ENCODE data around the gene GMDS.

GMDS gene

DNA sequence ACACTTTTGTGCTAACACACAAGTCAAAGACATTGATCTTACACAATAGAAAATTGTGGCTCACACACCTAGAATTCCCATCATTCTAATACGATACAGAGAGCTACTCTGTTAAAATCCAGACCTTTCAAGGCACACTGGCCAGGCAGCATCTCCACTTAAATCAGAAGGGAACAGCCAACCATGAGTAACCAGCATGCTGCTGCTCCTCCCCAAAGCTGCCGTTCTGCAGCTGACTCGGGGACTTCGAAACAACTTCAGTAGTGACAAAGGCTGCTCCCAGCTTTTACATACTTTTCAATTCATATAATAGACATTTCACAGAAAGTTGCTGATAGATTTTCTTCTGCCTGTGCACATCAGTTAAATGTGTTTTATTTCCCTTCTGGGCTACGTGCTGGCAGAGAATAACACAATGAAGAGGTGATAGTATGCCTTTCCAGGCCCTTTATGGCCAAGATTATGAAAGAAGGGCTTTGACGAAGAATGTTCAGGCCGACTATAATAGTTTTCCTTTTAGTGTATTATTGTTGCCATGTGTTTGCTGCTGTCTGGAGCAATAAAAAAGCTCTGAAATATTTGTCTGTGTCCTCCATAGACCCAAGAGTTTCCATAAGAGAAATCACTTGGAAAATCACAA, 159.0 kb downstream of the GMDS start:
- no peak for DNase-seq

DNA sequence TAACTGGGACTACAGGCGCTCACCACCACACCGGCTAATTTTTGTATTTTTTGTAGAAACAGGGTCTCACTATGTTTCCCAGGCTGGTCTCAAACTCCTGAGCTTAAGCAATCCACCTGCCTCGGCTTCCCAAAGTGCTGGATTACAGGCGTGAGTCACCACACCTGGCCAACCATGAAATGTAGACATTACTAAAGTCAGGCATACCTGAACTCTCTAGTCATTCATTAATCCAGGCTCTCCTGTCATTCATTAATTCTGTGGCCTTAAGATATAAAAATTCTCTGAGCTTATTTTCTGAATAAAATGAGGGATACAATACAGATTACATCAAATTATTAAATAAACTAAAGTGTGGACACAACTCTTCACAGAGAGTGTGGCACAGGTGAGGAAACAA, 159.7 kb downstream of the GMDS start:
- DNase-seq, result no peak

DNA sequence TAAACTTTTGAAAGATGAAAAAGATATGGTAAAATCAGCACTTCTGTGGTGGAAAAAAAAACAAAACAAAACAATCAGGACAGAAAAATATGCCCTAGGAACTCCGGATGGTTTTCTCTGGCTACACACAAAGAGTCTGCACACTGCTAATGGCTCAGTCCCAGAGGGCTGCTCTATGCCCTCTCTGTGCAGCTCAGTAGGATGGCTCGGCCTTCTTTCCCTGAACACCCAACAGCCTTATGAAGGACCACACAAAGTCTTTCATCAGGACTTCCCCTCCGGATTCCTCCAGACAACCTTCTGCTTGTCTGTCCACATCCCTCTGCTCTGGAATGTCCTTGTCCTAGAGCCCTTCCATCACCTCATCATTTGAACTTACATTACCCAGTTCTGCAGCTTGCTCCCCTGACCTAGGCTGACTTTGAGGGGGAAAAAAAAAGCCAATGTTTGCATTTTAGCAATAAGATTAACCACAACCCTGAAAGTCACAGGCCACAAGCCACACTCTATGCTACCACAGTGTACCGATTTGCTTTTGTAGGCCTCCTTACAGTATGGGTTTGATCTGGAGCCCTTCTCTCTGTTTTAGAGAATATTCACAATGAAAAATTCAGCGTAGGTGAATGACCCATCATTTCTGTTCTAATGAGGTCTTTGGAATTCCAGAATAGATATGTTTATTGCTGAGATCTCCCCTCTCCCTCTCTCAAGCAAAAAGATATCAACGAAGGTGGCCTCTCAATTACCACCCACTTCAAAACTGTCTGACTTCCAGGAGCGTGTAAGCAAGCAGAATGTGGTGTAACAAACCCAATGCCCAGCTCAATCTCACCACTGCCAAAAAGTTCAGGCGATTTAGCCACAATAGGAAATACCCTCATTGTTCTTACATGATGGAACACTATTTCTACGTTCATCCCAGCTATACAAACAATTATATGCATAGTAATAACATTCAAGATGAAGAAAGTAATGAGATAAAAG, 164.0 kb downstream of the GMDS start:
- DNase-seq, result no peak

DNA sequence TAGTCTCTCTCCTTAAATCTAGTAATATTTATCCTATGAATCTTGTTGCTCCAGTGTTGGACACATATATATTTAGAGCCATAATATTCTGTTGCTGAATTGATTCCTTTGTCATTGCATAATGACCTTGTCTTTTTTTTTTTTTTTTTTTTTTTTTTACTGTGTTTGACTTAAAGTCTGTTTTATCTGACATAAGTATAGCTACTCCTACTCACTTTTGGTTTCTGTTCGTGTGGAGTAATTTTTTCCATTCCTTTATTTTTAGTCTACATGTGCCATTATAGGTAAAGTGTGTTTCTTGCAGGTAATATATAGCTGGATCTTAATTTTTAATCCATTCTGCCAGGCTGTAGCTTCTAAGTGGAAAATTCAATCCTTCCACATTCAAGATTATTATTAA, 166.5 kb downstream of the GMDS start:
- DNase-seq, result no peak

DNA sequence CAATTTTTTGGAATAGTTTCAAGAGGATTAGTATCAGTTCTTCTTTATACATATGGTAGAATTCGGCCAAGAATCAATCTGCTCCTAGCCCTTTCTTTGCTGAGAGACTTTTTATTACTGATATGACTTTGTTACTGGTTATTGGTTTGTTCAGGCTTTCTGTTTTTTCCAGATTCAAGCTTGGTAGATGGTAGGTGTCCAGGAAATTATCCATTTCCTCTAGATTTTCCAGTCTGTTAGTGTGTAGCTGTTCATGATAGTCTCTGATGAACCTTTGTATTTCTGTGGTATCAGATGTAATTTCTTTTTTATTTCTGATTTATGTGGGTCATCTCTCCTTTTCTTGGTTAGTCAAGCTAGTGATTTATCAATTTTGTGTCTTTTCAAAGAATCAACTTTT, 167.6 kb downstream of the GMDS start:
- no peak for DNase-seq

DNA sequence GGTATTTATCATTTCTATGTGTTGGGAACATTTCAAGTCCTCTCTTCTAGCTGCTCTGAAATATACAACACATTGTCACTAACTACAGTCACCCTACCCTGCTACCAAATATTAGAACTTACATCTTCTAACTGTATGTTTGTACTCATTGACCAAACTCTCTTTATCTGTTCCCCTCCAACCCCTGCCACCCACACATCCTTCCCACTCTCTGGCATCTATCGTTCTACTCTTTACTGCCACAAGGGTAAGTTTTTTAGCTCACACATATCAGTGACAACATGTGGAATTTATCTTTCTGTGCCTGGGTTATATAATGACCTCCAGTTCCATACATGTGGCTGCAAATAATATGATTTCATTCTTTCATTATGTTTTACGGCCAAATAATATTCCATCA, 171.9 kb downstream of the GMDS start:
- no peak for DNase-seq

DNA sequence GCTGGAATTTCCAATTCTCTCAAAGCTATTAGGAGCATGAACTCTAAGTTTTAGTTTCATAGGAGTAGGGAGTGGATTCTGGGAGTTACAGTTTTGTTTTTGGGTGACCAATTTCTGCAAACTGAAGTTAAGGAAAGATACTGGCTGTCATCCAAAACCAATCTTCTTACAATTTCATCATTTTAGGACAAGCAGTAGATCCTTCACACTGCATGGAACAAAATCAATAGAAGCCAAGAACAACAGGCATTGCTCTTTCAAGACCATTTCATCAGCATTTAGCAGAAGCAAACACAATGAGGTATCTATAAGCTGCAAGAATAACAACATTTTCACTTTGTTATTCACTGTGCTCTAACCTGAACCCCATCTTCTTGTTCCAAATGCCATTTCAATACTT, 173.0 kb downstream of the GMDS start:
- no peak for DNase-seq

DNA sequence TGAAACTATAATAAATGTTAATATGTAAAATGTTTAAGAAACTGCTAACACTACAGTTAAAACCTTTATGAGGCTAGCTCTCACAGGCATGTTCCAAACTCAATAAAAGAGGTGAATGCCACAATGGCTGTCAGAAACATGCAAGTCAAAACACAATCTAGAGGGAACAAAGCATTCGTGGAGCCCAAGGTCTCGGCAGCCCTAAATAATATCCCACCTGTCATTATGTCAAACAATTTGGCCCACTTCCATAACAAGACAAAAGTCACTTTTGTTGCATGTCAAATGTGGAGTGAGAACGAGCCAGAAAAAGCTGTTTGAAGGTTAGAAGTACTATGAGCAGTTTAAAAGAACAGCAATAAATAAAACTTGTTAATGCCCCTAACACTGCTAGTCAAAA, 181.9 kb downstream of the GMDS start:
- DNase-seq, result no peak

DNA sequence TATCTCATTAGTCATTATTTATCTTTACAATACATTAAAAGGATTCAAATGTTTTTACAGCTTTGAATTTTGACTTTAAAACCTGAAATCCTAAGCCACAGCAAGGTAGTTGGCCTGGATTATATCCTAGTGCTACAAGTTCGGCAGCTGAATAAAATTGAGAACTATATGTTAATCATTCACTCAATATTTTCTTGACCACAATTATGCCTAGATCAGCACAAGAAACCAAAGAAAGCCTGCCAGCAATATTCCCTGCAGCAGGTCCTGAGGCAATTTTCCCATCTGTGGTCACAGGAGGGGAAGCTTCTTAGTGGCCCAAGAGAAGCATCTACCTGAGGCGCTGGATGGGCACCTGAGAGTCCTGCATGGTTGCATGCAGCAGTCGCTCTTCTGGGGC, 183.5 kb downstream of the GMDS start:
- DNase-seq, result no peak

DNA sequence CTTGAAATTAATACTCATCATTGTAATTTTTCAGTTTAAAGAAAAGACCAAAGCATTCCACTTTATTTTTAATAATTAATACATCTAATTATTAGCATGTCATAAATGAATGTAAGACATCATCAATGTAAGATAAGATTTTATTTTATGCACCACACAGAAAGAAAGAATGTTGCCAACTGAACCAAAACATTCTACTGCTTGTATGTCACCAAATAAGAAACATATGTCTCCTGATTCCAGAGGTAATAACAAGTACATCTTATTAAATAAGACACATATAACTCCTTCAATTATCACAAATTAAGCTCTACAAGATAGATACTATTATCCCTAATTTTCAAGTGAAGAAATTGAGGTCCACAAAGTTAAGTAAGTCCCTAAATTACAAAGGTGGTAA, 189.5 kb downstream of the GMDS start:
- DNase-seq, result no peak

DNA sequence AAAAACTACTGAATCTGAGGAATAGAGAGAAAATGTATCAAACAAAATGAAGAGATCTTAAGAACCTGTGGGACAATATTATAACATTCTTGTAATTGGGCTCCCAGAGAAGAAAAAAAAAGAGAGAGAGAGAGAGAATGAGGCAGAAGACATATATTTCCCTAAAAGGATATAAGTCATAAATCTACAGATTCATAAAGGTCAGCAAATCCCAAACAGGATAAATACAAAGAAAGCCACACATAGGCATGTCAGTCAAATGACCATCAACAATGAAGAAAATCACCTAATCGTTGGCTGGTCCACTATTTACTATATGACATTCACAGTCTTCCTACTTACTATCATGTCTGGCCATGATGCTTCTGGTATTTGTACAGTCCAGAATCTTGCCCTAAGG, 190.3 kb downstream of the GMDS start:
- no peak for DNase-seq

DNA sequence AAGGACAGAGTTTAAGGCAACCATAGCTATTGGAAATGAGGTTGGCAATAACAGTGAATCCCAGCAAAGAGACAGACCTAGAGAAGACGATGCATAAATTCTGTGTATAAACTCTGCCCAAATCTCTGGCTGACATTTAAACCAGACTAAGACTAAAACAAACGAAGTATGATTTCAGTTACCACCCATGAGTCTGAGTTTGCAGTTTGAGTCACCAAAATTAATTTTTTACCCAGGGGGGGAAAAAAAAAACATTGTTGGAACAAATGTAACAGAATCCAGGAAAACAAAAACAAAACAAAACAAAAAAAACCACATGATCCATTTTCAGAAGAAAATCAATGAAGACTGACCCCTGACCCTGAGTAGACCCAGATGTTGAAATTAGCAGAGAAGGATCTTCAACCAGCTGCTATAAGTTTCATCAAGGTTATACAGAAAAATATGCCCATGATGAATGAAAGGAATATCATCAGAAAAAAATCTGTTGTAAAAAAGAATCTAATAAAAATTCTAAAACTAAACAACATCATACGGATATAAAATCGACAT, 190.8 kb downstream of the GMDS start:
- no peak for DNase-seq

DNA sequence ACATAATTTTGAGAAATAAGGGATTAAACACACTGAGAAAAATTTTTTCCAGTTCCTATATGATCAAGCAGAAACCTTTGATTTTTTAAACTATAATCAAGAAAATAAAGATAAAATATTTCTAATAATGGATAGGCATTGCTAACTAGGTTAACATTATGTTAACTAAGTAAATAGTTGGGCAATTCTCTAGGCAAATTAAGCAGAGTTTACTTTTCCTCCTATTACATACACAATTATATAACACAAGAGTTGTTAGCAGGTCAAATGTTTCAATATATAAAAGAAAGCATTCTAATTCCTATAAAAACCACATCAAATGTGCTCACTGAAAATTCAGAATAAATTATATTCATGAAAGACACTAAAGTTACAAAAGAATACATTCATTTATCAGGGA, 191.7 kb downstream of the GMDS start:
- no peak for DNase-seq

DNA sequence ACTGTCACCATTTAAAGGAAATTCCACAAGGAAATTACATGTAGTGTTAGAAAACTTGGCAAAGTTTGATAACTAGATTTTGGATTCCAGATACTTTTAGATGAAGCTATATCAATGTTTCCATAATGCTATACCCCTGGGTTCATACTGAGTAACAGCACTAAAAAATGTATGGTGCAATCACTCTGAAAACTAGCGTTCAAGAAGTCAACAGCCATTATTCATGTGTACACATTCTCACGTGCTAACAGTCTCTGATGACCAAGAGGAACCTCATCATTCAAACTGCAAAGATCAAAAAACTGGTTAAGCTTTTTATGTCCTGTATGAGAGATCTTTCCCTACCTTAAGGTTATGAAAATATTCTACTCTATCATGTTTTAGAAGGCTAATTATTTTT, 197.6 kb downstream of the GMDS start:
- no peak for DNase-seq

DNA sequence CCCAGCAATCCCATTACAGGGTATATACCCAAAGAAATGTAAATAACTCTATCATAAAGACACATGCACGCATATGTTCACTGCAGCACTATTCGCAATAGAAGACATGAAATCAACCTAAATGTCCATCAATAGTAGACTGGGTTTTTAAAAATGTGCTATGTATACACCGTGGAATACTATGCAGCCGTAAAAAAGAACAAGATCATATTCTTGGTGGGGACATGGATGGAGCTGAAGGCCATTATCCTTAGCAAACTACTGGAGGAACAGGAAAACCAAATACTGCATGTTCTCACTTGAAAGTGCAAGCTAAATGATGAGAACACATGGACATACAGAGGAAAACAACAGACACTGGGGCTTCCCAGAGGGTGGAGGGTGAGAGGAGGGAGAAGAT, 201.2 kb downstream of the GMDS start:
- DNase-seq, result no peak

DNA sequence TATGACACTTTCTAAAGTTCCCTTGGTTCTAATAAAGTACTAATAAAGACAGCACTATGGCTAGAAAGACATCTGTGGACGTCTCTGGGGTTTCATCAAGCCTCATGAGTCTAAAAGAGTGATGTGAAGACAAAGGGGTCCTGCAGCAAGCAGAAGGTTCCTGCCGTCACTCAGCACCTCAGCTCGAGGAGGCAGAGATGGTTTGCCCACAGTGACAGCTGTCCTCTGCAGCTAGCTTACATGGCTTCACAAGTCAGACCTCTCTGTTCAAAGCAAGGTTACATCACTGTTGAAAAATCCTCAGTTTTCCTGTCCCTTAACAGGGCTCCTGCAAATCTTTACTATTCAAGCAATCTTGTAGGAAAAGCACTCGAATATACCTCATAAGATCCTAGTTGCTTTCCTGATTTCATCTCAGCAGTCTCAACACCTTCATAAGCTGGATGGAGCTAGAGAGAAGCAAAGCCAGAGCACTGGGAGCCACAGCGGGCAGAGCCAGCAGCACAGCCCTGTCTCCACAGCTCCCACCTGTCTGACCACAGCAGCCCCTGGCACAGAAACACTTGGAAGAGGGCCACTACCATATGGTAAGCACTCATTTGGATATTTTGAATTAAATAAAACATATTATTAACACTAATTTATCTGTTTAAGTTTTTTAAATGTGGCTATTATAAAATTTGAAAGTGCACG, 202.3 kb downstream of the GMDS start:
- DNase-seq, result no peak

DNA sequence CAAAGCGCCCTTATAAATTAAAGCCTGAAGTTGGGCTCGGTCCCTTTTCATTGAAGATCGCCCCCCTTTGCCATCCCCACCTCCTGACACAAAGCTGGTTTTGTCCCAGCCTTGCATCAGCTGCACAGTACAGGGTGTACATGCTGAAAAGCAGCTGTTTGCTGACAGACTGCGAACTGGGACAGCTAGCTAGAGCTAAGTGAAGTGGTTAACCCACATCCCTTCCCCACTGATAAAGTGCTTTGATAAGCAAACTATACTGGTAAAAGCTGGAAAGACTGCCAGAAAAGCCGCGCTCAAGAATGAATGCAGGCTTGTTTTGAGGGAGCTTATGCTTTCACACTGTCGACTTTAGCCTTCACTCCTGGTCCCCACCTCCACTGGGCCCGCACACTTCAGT, 207.3 kb downstream of the GMDS start:
- DNase-seq, result peak; percentile 8

DNA sequence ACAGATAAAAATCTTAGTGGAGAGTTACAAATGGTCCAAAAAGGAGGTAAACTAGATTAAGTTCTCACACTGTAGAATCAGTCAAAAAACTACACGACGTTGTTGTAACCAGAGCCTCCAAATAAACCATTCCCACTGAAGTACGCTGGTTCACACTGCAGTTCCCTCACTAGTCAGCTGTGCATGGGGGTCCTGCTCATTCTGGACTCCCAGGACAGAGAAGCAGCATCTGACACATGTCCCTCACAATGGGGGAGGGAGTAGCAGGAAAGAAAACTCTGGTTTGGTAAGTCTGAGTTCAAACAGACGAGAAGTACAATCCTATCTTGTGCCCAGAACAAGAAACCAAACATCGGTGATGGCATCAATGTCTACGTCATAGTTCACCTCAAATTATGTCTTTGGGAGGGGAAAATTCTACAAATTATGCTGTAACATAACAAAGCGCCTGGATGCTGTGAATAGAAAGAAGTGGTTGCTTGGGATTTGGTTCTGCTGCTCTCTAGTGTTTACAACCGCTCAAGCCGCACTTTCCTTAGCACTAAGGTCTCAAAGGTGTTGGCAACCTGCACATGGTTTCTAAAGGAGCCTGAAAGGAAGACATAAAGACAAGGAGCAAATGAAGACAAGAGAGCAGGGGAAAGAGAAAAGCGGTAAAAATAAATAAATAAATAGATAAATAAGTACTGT, 208.0 kb downstream of the GMDS start:
- DNase-seq, result no peak

DNA sequence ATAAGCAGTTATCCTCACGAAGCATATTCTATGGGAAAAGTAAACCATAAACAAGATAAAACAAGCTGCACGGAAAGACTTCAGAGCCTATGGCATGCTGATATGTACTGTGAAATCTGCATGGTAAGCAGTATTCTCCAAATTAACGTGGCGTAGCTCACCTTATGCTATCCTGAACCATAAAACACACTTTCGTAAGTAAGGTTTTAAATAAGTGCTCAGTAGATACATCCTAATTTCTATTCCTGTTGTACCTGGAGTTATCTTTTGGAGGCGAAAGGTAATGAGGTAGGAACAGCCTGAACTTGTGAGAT, 208.7 kb downstream of the GMDS start:
- no peak for DNase-seq

DNA sequence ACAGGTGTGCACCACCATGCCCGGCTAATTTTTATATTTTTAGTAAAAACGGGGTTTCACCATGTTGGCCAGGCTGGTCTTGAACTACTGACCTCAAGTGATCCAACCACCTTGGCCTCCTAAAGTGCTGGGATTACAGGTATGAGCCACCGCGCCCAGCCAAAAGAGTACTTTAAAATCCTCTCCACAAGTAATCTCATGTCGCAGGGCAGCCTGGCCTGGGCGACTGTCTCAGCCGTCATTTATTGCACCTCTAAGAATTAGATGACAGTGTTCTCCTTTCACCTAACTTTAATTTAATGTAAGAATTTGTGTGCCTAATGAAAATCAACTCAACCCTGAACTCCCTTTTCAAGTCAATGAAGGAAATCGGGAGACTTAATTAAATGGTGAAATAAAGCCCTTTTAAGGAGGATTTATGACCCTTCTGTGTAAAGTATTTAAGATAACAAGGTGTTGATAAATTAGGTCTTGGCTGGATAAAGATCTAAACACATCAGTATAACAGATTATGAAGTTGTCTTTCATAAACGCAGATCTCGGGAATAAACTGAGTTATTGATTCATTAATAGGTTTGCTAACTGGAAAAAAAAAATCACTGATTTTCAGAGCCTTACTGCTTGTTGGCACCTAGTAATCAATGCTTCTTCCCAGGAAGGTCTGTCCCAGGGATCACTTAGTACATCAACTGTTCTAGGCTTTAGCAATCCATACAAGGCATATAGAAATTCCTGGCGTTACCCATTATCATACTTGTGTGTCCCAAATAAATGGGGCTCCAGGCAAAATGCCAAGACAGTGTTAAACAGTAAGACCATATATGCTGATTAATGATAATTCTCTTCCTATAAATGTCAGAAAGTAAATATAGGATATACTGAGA, 209.3 kb downstream of the GMDS start:
- no peak for DNase-seq

DNA sequence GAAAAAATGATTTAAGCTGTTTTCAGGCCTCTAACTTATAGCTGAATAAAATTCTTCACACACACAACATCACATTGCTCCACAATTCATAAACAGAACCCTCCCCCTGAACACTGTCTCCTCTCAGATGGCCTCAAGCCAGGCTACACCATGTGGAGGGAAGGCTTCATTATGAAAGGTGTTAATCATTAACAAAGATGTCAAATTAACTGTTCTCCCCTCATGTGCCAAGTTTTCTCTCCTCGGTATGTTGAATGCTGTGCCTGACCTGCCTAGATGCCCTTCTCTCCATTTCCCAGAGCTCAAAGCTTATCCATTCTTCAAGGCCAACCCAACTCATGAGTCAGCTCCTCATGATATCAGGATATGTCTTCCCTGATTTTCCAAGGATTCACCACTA, 210.4 kb downstream of the GMDS start:
- DNase-seq, result no peak

DNA sequence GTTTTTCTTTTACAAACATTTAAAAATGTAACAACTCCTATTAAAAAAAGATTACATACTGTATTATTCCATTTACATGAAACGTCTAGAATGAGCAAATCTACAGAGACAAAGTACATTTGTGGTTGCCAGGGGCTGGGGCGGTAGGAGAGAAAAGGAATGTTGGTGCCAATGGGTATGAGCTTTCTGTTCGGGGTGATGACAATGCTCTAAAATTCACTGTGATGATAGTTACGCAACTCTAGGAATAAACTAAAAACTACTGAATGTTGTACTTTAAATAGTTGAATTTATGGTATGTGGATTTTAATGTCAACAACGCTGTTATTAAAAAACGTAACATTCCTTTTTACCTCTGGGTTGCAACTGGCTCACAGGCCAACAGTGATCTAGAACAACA, 211.1 kb downstream of the GMDS start:
- no peak for DNase-seq
